Type B pancreatic cell (in vitro differentiated cells): ENCODE results near the gene SPDYE1. TPM values are rescaled to one million over a fixed set of nuclear protein-coding genes. Genes with fewer than 3 reads are reported as not detected.

Experiments used
- DNase-seq: peaks from one replicate; pipeline ENCODE4 v3.0.0; 2021; ENCODE audit warnings: mixed read lengths; ENCODE audit not compliant: unreplicated experiment; ENCODE audit errors: extremely low spot score
- H3K27ac Mint-ChIP-seq: 2 replicates; pipeline ENCODE4 v1.8.0; 2021; ENCODE audit warnings: mild to moderate bottlenecking, mixed read lengths
- H3K27me3 Mint-ChIP-seq: 2 replicates; pipeline ENCODE4 v1.8.0; 2021; ENCODE audit warnings: mixed read lengths
- H3K36me3 Mint-ChIP-seq: 2 replicates; pipeline ENCODE4 v1.8.0; 2021; ENCODE audit warnings: mixed read lengths
- H3K4me1 Mint-ChIP-seq: one replicate; pipeline ENCODE4 v1.8.0; 2021; ENCODE audit warnings: mixed read lengths; ENCODE audit not compliant: unreplicated experiment
- H3K4me3 Mint-ChIP-seq: 2 replicates; pipeline ENCODE4 v1.8.0; 2021; ENCODE audit warnings: mild to moderate bottlenecking, mixed read lengths
- H3K9me3 Mint-ChIP-seq: 2 replicates; pipeline ENCODE4 v1.8.0; 2021; ENCODE audit warnings: mixed read lengths
- total RNA-seq: library from RNA; stranded (reverse); gene quantifications from 2 replicates; pipeline ENCODE4 v1.2.1, GENCODE V29; 2021; ENCODE audit warnings: low replicate concordance
- TF ChIP-seq, protein P1 (sequence below): fragments of 200-600 bp; sonication (generic); conservative IDR thresholded peaks from 2 replicates; pipeline ENCODE4 v1.5.0; 2021; ENCODE audit warnings: antibody characterized with exemption, mild to moderate bottlenecking

SPDYE1 gene
- total RNA-seq, 1 donor from 2014 or later, result not detected

DNA sequence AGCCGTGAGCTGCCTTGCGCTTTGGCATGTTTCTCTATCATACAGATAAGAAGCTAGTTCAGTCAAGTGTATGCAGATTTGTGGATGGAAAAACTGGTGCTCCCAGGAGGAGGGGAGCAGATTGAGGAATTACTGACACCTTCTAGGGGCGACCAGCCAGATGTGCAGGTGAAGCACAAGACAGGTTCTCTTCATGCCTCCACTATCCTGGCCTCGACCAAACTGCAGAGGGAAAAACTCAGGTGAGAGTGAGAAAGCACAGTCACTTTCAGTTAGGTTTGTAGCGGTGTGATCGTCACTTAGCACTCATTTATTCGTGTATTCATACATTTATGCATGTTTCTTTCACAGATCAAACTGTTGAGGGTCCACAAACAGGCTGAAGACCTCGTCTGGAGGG lies 46.2 kb downstream of the SPDYE1 start:
- TF ChIP-seq, protein P1, sequence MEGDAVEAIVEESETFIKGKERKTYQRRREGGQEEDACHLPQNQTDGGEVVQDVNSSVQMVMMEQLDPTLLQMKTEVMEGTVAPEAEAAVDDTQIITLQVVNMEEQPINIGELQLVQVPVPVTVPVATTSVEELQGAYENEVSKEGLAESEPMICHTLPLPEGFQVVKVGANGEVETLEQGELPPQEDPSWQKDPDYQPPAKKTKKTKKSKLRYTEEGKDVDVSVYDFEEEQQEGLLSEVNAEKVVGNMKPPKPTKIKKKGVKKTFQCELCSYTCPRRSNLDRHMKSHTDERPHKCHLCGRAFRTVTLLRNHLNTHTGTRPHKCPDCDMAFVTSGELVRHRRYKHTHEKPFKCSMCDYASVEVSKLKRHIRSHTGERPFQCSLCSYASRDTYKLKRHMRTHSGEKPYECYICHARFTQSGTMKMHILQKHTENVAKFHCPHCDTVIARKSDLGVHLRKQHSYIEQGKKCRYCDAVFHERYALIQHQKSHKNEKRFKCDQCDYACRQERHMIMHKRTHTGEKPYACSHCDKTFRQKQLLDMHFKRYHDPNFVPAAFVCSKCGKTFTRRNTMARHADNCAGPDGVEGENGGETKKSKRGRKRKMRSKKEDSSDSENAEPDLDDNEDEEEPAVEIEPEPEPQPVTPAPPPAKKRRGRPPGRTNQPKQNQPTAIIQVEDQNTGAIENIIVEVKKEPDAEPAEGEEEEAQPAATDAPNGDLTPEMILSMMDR, result no peak
- DNase-seq, result no peak
- Mint-ChIP-seq H3K36me3 (no peaks in the 10 kb centered on the region), H3K9me3 (no peaks in the 10 kb centered on the region), H3K4me3 (peak overlapping the region; percentile 94), H3K27me3 (peaks cover 3% of the 10 kb centered on the region), H3K27ac (peak overlapping the region; percentile 84), H3K4me1 (peaks cover 27% of the 10 kb centered on the region)

DNA sequence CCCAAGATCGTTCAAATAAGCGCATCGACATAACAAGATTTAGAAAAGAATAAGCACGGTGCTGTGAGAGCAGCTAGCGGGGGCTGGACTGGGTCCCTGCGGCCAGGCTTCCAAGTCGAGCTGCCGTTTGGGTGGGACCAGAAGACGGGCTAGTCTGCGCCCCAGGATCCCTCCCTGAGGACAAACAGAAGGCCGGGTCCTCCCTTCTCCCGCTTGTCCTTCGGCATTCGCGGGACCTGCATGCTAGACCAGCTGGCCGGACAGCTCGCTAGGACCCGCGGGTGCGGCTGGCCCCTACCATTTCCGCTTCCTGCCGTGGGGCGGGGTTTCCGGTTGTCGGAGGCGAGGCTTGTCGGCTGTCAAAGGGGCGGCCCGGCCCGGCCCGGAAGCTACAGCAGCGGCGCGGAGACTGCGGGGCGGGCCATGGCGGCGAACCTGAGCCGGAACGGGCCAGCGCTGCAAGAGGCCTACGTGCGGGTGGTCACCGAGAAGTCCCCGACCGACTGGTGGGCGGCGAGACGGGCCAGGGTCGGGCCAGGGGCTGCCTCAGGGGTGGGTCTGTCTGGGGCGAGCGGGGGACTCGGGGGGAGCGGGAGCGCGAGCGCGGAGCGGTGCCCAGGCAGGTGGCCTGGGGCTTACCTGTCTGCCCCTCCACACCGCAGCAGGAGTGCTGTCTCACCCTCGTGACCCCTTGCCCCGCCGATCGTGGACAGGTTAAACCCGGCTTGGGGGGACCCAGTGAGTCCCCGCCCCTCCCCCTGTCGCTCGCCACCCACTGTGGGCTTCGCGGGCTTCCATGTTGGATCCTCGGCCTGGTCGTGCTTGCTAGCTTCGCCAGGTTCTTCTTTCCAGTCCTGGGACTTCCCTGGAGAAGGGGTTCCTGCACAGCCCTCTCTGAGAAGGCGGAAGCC lies 46.9 kb downstream of the SPDYE1 start, which contains the start of gene DBNL:
TSS of gene DBNL (plus strand) at position 388 of the 911 bp plus-strand sequence. CDS start at position 424, 36 bp downstream.
- H3K36me3 Mint-ChIP-seq, result no peaks in the 10 kb centered on the region
- peak within 1 kb of the TSS; percentile 94 for H3K4me3 Mint-ChIP-seq
- TF ChIP-seq, protein P1, result no peak
- H3K27ac Mint-ChIP-seq, result peak within 1 kb of the TSS; percentile 84
- peaks cover 27% of the 10 kb centered on the region for H3K4me1 Mint-ChIP-seq
- peaks cover 3% of the 10 kb centered on the region for H3K27me3 Mint-ChIP-seq
- no peaks in the 10 kb centered on the region for H3K9me3 Mint-ChIP-seq
- peak; percentile 93 for DNase-seq

DNA sequence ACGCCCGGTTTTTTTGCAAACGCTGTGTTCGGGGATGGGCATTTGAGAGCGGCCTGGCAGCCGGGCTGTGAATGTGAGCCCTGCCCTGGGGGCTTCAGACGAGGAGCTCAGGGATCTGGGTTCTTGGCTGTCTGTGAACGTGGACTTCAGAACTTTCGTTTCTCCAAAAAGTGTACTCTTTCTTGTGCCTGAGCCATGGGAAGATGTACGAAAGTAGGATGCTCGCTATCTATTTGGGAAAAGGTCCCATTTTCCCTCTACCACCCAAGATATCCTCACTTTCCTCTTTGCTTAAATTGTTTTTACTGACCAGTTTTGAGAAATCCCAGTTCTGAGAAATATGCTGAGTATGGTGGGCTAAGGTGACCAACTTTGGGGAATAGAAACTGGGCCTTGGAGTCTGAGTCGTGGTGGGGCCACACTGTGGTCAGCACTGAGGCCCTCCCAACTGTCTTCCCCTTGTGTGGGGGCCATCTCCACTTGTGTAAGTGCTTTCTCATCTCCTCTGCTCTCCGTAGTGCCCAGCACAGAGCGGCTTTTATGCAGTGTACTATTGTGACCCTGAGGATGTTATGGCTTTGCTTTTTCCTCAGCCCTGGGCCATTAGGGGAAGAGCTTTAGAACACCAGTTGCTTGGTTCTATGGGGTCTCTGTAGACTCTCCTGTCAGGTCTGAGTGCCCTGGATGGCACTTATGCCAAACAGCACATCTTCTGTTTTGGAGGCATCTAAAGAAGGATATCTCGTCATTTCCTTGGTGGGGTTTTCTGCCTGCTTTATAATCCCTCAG lies 47.7 kb downstream of the SPDYE1 start:
- Mint-ChIP-seq H3K4me3 (peak overlapping the region; percentile 94), H3K27ac (peak overlapping the region; percentile 72), H3K27me3 (peaks cover 3% of the 10 kb centered on the region), H3K4me1 (peaks cover 27% of the 10 kb centered on the region), H3K9me3 (no peaks in the 10 kb centered on the region), H3K36me3 (no peaks in the 10 kb centered on the region)
- DNase-seq, result no peak
- TF ChIP-seq, protein P1, result no peak

DNA sequence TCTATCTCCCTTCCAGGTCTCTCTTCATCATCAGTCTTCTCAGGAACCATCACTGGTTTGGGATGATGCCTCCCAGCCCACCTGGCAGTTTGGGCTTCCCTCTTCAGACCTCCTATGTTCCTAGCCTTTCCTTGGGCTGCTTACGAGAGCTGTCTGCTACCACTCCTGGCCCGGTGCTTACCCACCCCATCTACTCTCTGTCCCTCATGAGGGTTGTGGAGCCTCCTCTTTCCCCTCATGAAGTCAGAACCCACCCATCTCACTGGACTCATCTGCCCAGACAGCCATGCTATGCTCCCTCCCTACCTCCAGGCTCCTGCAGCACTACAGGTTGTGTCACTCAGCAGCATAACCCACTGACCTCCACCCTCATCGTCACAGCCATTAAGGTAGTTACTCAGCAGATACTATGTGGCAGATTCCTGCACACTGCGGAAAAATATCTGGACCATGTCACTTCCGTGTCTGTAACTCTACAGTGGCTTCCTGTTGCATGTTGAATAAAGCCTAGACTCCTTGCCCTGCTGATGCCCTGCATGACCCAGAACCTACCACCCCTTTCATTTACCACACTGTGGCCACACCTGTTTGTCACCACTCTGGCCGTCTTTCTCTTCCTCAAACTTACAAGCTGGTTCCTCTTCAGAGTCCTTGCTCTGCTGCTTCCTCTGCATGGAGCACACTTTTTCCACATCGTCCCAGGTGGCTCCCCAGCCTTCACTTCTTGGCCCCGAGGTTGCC lies 48.8 kb downstream of the SPDYE1 start:
- H3K36me3 Mint-ChIP-seq, result no peaks in the 10 kb centered on the region
- H3K4me1 Mint-ChIP-seq, result peaks cover 27% of the 10 kb centered on the region
- TF ChIP-seq, protein P1, result no peak
- peaks cover 3% of the 10 kb centered on the region for H3K27me3 Mint-ChIP-seq
- no peaks in the 10 kb centered on the region for H3K9me3 Mint-ChIP-seq
- DNase-seq, result no peak
- peak overlapping the region; percentile 72 for H3K27ac Mint-ChIP-seq
- H3K4me3 Mint-ChIP-seq, result peak overlapping the region; percentile 94

DNA sequence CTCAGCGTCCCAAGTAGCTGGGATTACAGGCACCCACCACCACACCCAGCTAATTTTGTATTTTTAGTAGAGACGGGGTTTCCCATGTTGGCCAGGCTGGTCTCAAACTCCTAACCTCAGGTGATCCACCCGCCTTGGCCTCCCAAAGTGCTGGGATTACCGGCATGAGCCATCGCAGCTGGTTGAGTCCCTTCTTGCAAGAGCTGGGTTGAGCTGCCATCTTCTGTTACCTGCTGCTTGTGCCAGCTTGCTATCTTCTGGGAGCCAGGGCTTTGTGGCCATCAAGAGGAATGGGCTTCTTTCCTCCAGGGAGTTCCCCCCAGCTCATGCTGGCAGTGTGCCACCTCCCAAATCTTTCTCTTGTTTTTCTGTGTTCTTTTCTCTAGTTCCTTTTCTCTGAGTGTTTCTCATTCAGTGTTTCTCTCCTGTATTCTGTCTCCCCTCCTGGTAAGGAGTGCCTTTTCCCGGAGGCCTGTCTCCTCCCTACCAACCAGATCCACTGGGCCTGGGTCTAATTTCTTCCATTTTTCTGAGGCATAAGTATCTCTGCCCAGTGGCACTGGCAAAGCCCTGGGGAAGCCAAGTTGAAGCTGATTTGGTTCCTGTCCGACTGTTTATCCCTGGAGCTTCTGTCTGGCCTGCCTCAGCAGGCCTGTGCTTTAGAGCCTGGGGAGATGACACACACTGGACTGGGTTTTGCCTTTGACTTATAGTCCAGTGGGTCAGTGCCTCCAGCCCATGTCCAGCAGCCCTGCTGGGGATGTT lies 50.5 kb downstream of the SPDYE1 start:
- Mint-ChIP-seq H3K36me3 (no peaks in the 10 kb centered on the region), H3K27ac (no peak overlapping the region), H3K4me3 (no peak overlapping the region), H3K27me3 (no peaks in the 10 kb centered on the region), H3K4me1 (peaks cover 27% of the 10 kb centered on the region), H3K9me3 (no peaks in the 10 kb centered on the region)
- DNase-seq, result no peak
- TF ChIP-seq, protein P1, result no peak
